MM.1S (cell line): Measurements from ENCODE around the gene WWTR1.

Experiments used
- CTCF ChIP-seq: fragments of 300-600 bp; sonication (generic); IDR thresholded peaks from 2 replicates; pipeline ENCODE4 v1.5.1; 2016; ENCODE audit warnings: antibody characterized with exemption, low read length, mixed read lengths
- EZH2 ChIP-seq: fragments of 300-600 bp; sonication (generic); optimal IDR thresholded peaks from 2 replicates; pipeline ENCODE3; 2017; ENCODE audit warnings: low read depth, mild to moderate bottlenecking, antibody characterized with exemption, low read length, mixed read lengths
- EZH2phosphoT487 ChIP-seq: fragments of 300-600 bp; sonication (generic); IDR thresholded peaks from 2 replicates; pipeline ENCODE4 v1.6.1; 2018; ENCODE audit warnings: antibody characterized with exemption, low read length

DNA sequence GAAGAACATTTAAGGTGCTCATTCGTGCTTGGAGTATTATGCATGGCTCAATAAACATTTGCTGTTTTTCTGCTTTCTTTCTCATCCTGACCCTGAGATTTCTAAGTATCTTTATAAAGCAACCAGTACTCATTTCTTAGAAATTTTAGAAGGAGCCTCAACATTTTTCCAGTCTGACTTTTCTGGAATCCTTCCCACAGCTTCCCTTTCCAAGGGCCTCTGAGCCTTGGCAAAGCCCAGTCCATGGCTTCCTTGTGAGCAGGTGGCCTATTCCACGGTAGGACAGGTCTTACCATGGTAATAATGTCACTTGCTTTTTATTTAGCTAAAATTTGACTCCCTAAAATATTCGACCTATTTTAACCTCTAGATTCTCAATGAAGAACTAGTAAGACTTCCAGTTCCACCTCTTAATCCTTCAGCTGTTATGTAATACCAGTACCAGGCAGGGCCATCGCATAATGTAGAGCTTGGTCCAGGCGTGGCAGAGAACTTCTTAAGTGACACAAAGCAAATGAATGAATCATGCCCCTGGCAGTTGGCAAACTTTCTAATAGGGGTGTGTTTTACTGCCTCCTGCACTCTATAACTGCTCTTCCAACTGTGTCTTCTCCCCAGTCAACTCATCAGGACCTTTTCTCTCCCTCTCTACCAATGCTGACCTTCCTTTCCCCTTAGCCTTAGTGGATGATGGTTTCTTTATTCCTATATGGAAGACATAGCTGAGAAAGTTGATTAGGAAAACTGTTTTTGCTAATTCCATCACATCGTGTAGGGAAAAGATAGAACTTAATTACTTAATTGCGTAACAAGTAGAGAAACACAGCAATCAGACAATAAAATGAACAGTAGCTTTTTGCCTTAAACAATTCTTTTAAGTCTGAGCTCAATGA, 184.2 kb downstream of the WWTR1 start:
- TF ChIP-seq CTCF (no peak), EZH2 (no peak), EZH2phosphoT487 (no peak)
